Measurements from ENCODE around the gene NBPF19.
"Not testable (repeated sequence)": the region's sequence is repeated elsewhere in the genome, so short reads cannot be mapped to it uniquely, and the experiment has no call there.

The NBPF19 gene

DNA sequence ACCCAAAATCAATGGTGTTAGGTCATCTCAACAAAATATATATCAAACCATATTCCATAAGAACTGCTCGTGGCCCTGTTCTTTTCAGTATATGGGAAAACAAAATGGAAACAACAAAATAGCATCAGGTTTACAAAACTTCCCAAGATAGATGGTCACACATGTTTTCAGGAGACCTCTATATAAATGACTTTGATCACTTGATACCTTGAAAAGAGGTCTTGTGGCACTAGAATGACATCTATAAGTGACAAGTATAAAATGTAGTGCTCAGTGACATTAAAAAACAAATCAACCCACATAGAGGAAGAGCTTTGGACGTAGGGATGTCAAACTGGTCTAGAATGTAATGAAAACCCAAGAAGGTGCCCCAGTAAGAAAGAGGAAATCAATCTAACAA, at the start of gene NBPF19:
Gene NBPF19, plus strand, starts transcription at position 301 of the 400 bp plus-strand sequence. CDS start 888 bp downstream, outside the sequence.
- not testable (repeated sequence) for DNase-seq

DNA sequence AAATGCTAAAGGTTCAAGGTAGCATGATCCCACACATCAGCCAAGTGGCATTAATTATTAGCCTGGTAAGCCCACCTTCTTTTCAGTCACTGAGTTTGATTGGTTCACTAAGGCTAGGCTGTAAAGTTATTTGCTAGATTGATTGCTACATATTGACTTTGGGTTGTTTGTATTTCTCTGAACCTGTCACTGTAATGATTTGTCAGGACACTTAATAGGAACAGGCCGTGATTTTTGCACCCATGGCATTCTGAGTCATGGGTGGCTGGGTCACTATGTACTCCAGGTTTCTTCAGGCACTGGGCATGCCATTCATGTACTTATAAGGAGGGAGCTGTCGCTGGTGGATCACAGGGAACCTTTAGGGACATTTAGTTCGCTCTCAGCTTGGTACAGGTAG, 46.5 kb upstream of the NBPF19 start:
- not testable (repeated sequence) for DNase-seq

DNA sequence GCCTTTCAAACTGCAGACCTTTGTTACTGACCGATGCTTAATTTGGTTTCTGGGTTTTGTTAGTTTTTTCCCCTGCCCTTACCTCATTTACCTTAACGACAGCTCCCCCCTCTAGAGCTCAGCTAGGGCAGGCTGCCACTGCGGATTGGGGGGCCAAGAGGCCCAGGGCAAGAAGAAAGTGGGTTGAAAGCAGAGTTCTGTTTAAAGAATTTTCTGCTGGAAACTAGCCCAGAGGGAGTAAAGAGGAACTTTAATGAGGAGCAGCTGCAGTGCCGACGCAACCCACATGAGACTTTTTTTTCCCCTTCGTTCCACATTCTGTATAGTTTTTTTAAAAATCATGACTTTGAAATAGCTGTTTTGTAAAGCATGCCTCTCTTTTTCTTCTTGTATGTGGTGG, 29.4 kb upstream of the NBPF19 start:
- DNase-seq: not testable (repeated sequence)

- DNase-seq: not testable (repeated sequence)
These were observed 22.6 kb upstream of the NBPF19 start for GRCh38 chr1:149452196-149452595.

DNA sequence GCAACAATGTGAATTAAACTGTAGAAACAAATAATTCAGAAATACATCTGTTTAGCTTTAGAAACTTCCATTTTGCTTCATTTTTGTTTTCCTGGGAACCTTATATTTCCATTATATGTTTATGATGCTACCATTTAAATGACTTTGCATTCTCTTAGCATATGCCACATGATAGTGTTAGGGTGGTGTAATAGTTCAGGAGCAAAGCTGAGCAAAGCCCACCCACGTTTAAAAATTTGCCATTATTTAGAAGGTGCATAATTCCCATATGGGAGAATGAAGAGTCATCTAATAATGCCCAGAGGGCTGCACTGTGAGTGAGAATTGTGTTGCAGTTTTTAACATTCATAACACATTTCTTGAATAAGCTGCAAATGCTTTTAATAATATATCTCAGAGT, 22.2 kb upstream of the NBPF19 start:
- not testable (repeated sequence) for DNase-seq

- DNase-seq: peak; percentile 64 to 65
These were observed 83.5 kb downstream of the NBPF19 start for GRCh38 chr1:149558350-149558825.

- DNase-seq: not testable (repeated sequence)
These were observed 87.0 kb downstream of the NBPF19 start for GRCh38 chr1:149561806-149562205.

GRCh38 chr1:149565485-149565884, 90.6 kb downstream of the NBPF19 start:
- DNase-seq: not testable (repeated sequence)

- DNase-seq: not testable (repeated sequence)
These were observed 97.9 kb downstream of the NBPF19 start for GRCh38 chr1:149572763-149573162.

GRCh38 chr1:149585592-149585991, 110.7 kb downstream of the NBPF19 start:
- not testable (repeated sequence) for DNase-seq

Measured in stimulated activated CD4-positive, alpha-beta T cell treated with anti-CD3 and anti-CD28 coated beads, Interleukin-2, amount 100 ng/mL, for 48 hours (primary cell).